GM19193 (cell line): ENCODE data around the gene DLEC1.

Source experiments
- POLR2A ChIP-seq: IDR thresholded peaks from 4 replicates; pipeline ENCODE4 v1.6.1; 2011; ENCODE audit not compliant: insufficient read depth, insufficient read length; ENCODE audit errors: extremely low read depth

The DLEC1 gene

DNA sequence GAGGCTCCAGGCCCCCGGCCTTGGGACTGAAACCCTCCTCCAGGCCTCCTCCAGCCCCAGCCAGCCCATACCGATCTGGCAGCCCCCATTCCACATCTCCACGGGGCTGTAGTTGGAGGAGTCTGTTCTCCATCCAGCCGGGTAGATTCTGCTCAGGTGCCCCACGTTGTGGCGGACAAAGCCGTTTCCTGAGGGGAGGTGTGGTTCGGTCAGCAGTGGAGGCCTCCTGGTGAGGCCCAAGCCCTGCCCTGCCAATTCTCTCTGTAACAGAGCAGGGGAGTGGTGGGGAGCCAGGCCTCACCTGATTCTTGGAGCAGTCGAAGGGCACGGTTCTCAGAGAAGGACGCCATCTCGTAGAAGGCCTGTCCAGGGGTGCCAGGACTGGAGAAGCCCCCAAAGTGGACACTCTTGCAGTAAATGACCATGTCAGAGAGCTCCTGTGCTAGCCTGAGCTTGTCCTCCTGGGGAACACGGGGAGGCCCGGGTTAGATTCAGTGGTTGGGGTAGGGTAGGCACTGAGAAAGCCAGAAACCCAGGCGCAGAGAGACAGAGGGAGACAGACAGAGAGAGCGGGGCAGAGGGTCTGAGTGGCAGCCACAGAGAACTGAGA, 29.9 kb upstream of the DLEC1 start:
- no peak for TF ChIP-seq POLR2A

DNA sequence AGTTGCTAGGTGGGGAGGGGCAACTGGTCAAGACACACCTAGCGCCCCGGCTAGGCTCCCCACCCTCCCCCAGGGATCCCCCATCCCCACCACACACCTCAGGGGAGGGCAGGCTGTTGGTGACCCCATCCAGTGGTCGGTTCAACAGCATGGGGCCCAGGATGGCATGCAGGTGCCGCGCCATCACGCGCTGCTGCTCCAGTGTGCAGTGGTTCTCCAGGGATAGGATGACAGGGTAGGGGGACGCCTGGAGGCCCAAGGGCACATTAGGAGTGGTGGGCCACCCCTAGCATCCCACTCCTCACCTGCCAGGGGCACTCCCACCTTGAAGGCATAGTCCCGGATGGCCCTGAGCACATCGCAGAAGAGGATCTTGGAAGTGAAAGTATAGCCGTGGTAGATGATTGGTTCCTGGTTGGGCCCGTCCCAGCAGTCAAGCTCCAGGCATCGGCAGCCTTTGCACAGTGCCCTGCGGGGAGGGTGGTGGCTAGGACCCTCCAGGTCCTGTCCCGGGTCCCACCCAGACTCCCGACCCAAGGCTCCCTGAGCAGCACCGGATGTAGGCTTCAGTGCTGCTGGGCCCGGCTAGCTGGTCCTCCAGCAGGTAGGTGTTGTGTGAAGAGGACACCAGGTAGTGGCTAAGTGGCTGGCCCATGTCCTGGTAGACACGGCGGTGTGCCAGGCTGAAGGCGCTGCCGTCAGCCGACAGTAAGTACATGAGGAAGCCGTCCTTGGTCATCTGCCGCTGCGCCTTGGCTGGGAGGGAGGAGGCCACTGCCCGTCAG, 29.0 kb upstream of the DLEC1 start:
- TF ChIP-seq POLR2A: no peak

DNA sequence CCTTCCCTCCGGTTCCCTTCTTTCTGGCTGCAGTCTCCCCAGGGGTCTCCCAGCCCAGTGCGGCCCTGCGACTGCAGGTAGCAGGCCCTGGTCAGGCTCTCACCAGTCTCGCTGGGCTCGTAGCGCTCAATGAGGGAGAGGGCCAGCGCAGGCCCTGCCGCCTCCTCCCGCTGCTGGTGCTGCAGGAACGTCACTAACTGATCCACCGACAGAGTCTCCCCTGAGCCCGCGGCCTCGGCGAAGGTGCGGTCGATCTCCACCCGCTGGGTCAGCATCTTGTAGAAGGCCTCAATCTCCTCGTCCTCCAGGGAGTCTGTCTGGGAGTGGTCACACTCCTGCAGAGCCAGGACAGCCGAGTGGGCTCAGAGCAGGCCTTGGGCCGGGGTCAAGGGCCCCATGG, 27.9 kb upstream of the DLEC1 start:
- TF ChIP-seq POLR2A: no peak

DNA sequence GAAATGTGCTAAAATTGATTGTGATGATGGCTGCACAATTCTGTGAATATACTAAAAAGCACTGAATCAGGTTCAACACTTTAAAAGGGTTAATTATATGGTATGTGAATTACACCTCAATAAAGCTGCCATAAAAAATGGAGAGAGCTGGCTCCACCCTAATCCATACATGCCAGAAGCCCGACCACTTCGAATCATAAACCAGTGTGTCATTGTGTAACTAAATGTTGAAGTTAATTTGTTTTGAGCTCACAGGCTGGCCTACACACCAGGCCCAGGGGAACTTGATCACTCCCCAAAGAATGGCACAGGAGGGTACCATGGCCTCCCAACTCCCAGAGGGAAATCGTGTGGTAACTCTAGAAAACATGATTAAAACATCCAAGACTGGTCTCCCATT, 23.5 kb upstream of the DLEC1 start:
- TF ChIP-seq POLR2A: no peak

DNA sequence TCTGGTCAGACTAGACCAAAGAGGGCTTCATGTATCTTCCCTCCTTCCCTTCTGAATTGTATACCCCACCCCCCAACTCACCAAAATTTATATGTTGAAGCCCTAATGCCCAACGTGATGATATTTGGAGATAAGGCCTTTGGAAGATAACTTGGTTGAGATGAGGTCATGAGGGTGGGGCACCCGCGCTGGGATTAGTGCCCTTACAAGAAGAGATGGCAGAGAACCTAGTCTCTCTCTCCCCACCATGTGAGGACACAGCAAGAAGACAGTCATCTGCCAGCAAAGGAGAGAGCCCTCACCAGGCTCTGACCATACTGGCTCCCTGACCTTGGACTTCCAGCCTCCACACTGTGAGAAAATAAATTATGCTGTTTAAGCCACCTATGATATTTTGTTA, 23.0 kb upstream of the DLEC1 start:
- TF ChIP-seq POLR2A: no peak

DNA sequence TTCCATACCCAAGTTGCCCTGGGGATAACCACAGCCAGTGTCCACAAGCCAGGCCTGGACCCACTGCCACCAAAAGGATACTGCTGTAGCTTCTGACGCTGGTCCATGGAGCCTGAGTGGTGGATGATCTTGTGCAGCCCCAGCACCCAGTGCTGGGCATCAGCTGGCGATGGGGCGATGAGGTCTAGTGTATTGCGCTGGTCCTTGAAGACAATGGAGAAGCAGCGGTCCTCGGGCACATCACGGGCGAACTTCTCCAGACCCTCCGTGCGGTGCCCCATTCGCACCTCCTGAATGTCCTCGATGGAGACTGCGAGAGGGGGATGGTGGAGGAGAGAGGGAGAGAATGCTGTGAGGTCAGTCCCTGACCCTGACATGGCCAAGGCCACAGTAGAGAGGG, 22.6 kb upstream of the DLEC1 start:
- no peak for TF ChIP-seq POLR2A

DNA sequence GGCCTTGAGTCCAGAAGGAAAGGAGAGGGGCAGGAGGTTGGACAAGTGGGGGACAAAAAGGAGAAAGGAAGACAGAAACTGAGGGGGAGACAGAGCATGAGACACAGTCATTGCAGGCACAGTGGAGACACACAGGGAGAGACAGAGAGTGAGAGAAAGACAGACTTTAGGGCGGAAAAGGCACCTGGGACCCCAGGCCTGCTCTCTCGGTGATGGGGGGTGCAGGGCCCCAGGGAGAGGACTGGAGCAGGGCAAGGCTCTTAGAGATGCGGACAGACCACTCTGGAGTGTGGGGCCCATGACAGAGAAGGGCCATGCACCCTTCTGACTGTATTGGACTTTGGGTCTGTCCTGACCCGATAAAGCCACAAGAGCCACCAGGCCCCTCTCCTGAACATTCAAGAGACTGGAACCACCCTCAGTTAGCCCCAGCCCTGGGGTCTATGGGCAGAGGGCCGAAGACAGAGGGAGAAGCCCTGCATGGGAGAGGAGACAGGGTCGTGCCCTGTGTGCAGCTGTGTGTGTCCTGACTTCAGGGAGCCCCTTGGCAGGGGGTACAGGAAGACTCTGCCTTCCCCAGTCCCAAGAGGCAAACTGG, 22.1 kb upstream of the DLEC1 start:
- no peak for TF ChIP-seq POLR2A

- no peak for TF ChIP-seq POLR2A
Observed at GRCh38 chr3:38017445-38018295, 21.3 kb upstream of the DLEC1 start.

GRCh38 chr3:38018296-38019266, 20.4 kb upstream of the DLEC1 start:
- TF ChIP-seq POLR2A: no peak

- TF ChIP-seq POLR2A: no peak
Observed at GRCh38 chr3:38019658-38020341, 19.2 kb upstream of the DLEC1 start.

DNA sequence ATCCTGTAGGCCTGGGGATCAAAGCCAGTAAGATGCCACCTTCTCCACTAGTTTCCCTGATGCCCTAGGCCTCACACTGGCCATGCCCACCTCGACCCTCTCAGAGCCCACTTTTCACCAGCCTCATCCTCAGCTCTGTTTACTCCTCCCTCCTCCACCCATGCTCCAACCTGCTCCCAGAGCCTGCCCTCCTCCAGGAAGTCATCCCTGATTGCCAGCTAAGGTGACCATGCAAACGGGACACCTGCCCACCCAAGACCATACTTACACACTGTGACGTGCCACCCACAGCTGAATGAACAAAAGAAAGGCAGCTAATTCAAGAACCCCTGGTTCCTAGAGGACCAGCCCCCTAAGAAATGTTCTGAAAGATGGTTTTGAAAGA, 18.7 kb upstream of the DLEC1 start:
- TF ChIP-seq POLR2A: no peak

- TF ChIP-seq POLR2A: no peak
Observed at GRCh38 chr3:38021196-38021595, 17.8 kb upstream of the DLEC1 start.

DNA sequence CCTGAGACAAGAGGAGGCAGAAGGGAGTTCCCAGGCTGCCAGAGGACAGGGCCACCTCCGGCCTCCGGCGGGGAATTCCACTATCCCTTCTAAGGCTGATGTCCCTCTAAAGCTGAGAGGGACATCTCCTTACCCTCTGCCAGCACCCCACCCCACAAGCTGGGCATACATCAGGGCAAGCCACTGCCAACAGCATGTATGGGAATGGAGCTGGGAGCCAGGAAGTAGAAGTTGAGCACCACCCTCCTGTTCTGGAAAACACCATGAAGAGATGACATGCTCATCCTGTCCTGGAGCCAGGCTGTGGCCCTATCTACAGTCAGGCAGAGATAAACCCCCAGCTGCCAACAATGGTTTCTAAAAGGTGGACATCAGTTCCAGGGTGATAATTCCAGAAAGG, 16.7 kb upstream of the DLEC1 start:
- no peak for TF ChIP-seq POLR2A
